Measurements from ENCODE around the gene CD38.

Gene CD38

DNA sequence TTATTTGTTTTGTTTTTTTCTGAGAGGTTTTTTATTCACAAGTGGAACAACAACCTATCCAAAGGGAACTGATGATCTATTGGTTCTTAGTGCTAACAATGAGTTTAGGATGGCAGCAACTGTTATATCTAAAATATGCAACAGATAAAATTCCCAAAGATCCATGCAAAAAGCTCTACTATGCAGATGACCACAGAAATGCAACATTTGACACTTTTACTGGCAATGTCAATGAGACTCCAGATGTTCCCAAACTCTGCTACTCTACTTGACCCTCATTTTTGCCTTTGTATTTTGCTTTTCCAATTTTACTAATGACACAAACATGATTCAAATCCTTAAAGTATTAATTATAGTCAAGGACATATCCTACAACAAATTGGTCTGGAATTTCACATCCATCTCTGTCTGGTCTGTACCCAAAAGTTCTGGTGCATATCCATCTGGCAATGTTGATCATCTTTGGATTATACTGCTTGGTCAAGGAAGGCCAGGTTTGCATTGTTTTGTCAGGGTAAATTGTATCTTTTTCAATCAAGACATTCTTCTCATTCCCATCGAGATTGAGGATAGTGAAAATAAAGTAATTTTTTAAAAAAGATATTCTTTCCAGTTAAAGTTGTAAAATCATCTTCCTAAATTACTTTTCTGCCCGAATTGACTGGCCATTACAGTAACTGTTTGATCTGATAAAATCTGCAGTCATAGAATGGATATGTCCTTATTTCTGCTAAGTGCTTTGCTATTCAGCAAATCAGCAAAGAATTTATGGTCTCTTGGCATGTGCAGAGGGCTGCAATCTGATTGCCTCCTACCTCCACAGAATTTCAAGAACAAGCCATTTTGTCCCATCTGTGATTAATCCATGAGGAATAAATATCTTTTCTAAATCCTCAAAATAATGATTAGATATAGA is 86.8 kb downstream of the CD38 start:
- DNase-seq (ENCODE audit: low read depth in 2 of 2), result no peak

DNA sequence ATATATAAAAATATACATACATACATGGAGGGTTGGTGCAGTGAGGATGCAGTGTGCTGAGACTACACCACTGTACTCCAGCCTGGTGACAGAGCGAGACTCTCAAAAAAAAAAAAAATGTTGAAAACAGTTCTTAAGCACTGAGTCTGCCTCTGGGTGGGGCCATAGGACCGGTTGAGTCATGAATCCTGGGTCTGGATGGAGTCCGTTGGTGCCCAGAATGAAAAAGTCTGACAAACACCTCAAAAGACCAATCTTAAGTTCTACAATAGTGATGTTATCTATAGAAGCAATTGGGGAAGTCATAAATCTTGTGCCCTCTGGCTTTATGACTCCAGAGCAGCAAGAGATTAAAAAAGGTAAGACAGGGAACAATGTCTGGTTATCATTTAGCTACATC is 90.0 kb downstream of the CD38 start:
- DNase-seq (ENCODE audit: low read depth in 2 of 2), result no peak

DNA sequence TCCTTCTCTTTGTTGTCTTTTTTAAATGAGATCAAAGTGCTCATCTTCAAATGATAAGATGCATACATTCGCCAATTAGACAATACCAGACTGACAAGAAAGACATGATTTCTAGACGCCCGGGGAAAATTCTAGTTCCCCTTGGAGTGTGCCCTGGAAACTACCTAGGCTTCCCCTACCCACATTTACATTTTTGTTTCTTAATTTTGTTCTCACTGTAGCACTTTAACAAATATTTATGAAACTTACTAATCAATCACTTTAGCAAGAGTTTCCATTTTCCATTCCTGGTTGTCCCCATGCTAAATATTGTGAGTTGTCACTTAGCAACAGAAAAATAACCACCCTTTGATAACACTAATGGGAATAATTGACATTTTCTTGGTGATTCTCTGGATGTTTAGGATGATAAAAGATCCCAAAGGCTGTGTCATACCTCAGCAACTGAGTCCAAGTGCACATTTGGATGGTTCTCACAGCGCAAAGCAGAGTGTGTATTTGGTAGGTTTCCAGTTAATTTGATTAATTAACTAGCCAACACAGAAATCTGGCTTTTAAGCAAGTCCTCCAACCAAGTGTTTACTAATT is 90.8 kb downstream of the CD38 start:
- DNase-seq (ENCODE audit: low read depth in 2 of 2), result no peak

DNA sequence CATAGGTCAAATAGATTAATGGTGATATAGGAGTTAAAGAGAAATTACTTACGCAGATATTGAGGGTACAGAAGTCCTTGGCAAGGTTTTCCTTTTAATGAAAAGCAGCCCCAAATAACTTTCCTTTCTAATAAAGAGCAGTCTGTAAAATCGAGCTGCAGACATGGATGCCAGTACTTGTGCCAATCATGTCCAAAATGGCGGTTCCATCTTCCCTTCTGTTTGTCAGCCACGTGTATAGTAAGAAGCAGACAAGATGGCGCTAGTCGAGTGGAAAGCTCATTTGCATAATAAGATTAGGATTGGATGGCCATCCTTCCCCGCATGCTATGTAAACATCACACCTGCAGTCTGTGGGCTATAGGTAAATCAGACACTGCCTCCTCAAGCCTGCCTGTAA is 92.0 kb downstream of the CD38 start:
- DNase-seq (ENCODE audit: low read depth in 2 of 2), result no peak

DNA sequence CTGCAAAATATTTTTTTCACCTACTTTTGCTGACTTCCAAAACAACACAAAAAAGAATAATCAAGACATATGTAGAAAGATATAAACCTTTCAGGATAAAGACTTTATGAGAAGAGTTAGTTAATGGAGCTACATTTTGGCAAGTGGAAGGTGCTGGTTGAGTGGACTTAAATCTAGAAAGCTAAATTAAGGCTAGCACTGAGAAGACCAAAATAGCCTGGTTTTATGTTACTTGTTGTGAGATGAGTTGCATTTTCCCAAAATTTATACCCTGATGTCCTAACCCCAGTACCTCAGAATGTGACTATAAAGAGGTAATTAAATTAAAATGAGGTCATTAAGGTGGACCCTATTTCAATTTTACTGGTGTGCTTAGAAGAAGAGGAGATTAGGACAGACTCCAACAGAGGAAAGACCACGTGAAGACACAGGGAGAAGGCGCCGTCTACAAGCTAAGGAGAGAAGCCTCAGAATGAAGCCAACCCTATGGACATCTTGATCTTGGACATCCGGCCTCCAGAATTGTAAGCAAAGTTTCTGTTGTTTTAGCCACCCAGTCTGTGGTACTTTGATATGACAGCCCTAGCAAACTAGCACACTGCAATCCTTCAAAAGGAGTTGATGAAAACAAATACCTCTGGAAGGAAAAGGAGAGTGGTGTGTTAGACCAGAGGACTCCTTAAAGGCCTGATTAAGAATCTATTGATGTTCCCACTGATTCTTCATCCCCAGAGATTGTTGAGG is 93.0 kb downstream of the CD38 start:
- DNase-seq (ENCODE audit: low read depth in 2 of 2), result no peak

DNA sequence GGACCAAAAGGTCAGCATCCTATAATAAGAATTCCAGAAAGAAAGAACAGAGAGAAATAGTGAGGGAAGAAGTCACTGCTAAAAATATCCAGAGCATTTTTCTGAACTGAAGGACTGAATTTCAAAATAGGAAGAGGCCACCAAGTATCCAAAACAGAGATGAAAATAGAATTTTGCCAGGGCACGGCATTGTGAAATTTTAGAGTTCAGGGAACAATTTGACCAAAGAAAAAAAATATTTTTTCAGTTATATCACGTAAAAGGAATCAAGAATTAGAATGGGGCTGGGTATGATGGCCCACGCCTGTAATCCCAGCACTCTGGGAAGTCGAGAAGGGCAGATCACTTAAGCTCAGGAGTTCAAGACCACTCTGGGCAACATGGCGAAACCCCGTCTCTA is 95.0 kb downstream of the CD38 start:
- DNase-seq (ENCODE audit: low read depth in 2 of 2), result no peak

DNA sequence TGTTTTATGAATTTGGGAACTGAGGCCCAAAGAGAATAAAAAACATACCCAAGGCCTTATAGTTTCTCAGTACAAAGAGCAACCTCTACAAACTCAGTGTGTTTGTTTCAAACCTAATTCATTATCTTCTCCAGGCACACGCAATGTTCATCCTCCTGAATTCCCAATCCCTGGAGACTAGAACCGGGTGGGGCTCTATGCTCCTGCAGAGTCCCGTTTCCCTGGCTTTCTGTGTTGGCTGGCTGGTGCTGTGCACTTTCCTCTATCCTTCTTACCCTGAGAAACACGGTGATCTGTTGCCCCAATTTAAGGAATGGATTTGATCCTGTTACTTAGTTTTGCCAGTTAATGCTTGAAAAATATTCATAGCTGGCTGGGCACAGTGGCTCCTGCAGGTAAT is 96.5 kb downstream of the CD38 start:
- DNase-seq (ENCODE audit: low read depth in 2 of 2), result no peak

DNA sequence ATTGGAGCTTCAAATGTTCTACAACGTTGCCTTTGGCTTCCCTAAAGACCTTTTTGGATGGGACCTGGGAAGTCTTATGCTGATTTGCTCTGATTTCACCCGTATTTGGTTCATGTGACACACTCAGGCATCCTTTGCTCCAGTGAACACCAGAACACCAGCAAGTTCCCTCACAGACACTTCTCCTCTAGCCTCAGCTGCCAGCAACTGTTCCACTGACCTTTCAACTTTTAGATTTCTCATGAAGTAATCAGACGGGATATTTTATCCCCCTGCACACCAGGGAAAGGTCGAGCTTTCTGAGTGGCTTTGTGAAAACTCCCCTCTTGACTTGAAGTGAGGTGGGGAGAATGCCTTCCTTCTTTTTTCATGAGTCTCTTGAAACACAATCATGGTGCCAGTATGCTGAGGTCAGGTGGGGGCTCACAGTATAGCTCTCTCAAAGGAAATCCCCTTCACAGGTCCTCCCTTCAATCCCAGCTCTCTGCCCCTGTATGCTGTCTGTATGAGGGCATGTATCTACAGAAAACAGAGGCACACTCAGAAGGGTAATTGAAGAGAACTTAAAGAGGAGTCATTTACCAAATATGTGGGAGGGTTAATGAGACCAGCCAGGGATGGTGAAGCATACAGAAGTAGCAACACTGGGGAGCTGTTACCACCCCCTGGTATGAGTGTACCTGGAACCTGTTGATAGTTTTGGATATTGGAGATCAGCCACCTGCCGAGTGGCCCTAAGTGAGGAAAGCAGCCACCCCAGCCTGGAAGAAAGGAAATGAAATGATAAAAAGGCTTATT is 97.7 kb downstream of the CD38 start:
- DNase-seq (ENCODE audit: low read depth in 2 of 2), result no peak

DNA sequence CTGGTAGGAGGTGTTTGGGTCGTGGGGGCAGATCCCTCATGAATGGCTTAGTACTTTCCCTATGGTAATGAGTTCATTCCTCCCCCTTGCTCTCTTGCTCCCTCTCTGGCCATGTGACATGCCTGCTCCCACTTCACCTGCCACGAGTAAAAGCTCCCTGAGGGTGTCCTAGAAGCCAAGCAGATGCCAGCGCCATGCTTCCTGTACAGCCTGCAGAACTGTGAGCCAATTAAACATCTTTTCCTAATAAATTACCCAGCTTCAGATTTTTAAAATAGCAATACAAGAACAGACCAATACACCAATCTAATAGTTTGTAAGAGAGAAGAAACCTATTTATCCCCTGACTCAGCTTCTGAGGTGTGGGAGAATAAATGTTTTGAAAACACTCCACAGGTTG is 99.9 kb downstream of the CD38 start:
- no peak for DNase-seq (ENCODE audit: low read depth in 2 of 2)

DNA sequence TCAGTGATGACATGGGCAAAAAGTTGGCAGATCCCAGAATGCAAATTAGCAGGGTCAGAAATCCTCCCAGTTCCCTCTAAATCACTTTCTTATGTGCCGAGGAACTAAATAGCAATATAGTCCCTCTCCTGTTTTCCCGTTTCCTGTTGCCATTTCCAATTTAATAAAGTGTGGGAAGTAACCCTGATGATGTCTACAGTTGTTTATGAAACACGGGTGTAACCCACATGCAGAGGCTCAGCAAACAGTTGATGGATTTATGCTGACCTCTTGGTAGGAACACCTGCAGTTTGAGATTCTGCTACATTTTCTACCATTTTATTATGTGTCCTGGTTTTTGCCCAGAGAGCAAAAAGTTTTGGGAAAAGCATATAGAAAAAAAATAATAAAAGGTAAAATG is 103.7 kb downstream of the CD38 start:
- DNase-seq (ENCODE audit: low read depth in 2 of 2), result no peak

DNA sequence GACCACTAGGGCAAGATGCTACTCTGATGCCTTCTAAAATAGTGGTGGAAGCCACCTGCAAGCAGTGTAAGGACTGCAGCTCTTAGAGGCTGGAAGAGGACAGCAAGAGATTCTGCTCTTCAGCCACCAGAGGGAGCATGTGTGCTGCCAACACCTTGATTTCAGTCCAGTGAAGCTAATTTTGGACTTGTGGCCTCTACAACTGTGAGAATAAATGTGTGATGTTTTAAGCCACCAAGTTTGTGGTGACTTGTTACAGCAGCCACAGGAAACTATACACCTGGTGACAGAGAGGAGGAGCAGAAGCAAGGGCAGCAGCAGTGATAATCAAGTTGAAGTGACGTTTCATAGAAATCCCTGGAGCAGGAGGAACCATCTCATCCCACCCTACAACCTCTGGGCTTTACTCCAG is 104.6 kb downstream of the CD38 start:
- peak in 1 of 2 donors; percentile 22 for DNase-seq (ENCODE audit: low read depth in 2 of 2)

DNA sequence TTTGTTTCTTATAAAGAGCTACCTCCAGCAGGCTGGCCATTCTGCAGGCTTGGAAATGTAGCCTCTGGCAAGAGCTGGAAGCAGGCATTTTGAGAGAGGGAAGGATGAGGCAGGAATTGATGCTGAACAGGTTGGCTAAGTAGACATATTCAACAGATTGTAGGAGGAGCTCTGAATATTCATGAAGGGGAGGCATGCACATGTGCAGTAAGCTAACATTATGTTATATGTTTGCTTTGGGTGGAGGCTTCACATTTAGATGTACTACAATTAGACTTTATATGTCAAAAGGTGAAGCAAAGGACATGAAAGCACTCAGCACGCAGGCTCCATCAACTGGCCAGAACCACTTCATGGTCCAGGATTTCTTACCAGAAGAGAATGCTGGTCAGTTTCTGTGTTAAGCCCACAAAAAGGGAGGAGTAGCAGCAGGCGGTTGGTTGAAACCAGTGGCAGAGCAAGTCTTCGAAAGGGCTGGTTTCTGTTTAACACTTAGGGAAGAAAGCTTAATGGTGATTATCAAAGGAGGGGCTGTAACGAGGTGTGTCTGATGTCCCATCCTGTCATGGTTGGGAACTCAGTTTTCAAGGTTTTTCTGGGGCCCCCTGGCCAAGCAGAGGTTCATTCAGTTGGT is 105.6 kb downstream of the CD38 start:
- no peak for DNase-seq (ENCODE audit: low read depth in 2 of 2)

DNA sequence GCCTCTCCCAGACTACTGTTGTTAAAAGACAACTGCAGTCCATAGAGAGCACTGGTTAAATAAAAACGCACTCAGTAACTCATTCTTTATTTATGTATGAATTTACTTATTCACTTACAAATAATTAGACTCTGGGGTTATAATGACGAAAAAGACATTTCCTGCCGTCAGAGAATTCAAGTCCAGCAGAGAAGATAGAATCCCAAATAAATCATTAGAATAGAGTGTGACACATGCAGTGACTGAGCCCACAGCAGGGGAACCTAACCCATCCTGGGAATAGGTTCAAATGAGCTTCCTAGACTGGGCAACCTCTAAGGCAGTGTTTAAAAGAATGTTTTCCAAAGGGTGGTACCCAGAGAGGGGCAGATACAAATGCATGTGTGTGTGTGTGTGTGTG is 106.5 kb downstream of the CD38 start:
- DNase-seq (ENCODE audit: low read depth in 2 of 2), result no peak

DNA sequence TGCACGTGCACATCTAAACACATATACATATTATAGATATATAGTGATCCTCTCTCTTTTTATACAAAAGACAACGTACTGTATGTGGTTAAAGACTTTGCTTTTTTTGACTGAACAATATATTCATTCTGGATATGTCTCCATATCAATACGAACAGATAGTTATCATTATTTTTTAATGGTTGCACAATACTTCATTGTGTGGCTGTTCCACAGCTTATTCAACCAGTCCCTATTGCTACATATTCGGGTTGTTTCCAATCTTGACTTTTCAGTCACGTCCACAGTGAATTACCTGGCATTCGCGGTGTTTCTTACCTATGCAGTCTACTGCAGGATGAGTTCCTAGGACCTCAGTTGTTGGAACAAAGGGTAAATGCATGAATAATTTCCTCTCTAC is 107.3 kb downstream of the CD38 start:
- DNase-seq (ENCODE audit: low read depth in 2 of 2), result no peak

DNA sequence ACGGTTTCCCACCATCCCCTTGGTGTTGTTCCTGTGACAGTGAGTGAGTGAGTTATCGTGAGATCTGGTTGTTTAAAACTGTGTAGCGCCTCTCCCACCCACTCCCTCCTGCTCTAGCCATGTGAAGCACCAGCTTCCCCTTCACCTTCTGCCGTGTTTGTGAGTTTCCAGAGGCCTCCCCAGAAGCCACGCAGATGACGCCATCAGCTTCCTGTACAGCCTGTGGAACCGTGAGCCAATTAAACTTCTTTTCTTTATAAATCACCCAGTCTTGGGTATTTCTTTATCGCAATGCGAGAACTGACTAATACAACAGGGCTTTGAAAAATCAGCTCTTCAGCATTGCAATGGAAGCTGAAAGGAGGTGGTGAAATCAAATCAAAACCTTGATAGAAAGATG is 110.4 kb downstream of the CD38 start:
- DNase-seq (ENCODE audit: low read depth in 2 of 2), result no peak

DNA sequence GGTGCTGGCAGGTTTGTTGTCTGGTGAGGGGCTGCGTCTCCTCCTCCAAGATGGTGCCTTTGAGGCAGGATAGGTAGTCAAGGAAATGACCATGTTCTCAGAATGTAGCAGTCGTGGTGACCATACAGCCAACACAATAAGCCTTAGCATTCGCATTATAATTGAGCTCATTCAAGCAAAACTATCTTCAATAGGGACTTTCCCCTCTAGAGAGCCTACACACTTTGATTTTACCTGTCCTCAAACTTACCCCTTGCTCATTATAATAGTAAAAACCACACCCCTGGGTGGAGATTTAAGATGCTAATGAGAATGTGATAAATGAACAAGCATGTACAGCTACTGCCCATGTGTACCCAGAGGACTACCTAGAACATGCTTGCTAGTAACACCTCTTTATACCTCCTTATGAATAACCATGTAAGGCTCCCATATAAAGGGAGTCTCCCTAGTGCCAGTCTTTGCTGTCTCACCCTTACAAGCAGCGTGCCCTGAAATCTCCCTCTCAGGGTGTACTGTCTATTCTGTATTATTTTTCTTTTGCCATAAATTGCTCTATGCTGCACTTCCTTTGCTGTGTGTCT is 112.2 kb downstream of the CD38 start:
- no peak for DNase-seq (ENCODE audit: low read depth in 2 of 2)

DNA sequence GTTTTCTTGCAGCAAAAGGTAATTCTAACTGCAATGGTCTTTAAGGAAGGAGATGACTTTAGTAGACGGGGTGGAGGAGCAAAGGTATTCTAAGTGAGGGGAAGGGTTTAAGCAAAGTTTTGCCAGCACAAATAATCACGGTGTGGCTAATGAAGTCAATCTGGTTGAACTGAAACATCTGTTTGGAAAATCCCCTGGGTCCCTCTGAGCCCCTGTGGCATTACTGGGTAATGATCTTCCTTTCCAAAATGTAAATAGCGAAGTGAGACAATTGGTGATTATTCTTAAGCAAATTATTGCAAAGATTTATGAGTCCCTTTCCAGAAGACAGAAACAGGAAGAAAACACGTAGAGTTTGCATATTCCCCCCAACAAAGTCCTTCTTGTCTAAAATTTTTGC is 113.2 kb downstream of the CD38 start:
- DNase-seq (ENCODE audit: low read depth in 2 of 2), result no peak

DNA sequence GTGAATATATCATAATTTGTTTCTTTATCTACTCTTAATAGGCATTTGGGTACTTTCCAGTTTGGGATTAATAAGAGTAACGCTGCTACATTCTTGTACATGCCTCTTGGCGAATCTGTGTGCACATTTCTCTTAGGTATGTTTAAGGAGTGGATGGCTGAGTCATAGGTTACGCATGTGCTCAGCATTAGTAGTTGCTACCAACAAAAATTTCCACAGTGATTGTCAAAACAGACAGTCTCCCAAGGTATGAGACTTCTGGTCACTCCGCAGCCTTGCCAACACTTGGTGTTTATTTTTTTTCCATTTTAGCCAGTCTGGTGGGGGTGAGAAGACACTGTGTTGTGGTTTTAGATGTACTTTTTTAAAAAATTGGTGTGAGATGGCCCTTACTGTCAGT is 115.8 kb downstream of the CD38 start:
- no peak for DNase-seq (ENCODE audit: low read depth in 2 of 2)

DNA sequence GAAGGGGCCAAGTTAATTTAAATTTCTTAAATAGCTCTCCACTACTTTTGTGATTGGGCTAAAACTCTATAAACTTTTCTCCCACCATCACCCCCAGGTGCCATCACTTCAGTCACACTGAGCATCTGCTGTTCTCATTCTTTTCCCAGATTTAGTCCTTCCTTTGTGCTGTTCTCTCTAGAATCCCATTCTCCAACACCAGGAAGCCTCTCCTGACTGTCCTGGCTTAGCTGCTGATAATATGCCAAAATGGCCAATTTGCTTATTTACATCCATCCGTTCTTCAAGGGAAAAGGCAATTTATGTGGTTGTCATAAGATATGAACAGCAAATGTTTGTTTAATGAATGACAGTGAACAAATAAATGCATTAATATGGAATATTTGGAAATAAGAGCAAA is 116.3 kb downstream of the CD38 start:
- no peak for DNase-seq (ENCODE audit: low read depth in 2 of 2)

DNA sequence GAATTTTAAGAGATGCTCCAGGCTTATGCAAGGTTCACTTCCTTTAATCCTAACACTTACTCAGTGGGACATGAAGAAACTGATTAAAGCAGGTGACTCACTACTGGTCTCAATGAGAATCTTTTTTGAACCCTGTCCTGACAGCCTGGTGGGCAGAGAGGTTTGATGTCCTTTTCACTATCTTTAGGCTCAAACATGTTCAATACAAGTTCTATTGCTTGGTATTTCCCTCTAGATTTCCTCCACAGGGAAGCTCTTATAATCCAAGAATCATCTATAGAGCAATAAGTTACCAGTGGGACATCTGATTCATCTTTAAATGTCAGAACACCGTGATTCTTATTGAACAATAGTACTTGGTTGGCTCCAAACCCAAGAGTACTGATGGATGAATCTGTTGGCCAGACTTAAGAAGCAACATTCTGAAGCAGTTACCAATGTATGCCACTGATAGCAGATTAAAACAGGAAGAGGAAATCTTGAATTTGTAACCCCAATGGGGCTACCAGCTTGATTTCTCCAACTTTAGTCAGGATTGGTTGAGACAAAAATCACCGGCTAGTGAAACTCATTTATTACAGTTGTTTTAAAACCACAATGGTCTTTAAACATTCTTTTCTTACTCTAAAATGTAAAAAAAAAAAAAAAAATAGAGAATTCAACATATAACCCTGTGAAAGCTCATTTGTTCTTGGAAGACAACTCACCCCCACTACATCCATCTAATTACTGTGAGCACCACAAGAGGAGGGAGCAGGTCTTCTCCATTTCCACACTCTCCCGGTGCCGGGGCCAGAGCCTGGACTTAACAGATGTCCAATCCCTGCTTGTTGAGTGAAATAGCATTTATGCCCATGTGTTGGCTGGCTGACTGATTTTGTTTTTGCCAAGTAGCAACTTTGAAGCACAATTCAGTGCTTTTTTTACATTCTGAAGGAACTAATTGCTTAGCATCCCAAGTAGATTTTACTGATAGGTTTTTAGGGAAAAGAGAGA is 117.1 kb downstream of the CD38 start:
- DNase-seq (ENCODE audit: low read depth in 2 of 2), result no peak
